GM19099 (cell line): ENCODE results near the gene CDC42BPA.

ENCODE experiments used
- POLR2A ChIP-seq: IDR thresholded peaks from 3 replicates; pipeline ENCODE4 v1.6.1; 2011; ENCODE audit warnings: low read depth; ENCODE audit not compliant: insufficient read length; ENCODE audit errors: extremely low read depth

CDC42BPA gene

GRCh38 chr1:227299688-227300087 is 18.6 kb downstream of the CDC42BPA start:
- TF ChIP-seq POLR2A, result no peak

DNA sequence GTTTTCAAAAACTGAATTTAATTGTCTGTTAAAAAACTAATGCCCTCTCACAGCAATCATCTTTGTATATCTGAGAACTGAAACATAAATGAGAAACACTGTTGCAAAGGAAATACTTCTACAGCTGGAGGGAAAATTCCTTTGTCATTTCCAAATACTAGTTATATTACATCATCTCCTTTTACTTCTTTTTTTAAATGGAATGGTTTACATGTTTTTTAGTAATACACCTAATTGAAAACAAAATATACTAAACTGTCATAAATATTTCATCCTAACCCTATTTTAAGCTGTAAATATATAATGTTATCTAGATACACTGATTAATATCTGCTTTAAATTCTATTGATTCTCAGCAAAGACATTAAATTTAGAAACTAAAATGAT is 19.1 kb downstream of the CDC42BPA start:
- no peak for TF ChIP-seq POLR2A

GRCh38 chr1:227298512-227299240 is 19.6 kb downstream of the CDC42BPA start:
- TF ChIP-seq POLR2A, result no peak

DNA sequence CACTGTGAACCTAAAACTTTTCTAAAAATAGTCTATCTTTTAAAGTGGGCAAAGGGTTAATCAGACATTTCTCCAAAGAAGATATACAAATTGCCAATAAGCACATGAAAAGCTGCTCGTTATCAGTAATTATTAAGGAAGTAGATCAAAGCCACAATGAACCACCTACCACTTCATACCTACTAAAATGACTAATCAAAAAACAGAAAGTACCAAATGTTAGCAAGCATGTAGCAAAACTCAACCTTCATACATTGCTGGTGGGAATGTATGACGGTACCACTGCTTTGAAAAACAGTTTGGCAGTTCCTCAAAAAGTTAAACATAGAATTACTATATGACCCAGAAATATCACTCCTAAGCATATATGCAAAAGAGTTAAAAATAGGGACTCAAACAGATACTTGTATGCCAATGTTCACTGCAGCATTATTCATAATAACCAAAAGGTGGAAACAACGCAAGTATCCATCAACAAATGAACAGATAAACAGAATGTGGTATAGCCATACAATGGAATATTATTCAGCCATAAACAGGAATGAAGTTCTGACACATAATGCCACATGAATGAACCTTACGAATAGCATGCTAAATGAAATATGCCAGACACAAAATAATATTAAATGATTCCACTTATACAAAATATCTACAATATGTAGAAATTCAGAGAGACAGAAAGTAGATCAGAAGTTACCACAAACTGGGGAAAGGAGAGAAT is 21.1 kb downstream of the CDC42BPA start:
- TF ChIP-seq POLR2A, result no peak

DNA sequence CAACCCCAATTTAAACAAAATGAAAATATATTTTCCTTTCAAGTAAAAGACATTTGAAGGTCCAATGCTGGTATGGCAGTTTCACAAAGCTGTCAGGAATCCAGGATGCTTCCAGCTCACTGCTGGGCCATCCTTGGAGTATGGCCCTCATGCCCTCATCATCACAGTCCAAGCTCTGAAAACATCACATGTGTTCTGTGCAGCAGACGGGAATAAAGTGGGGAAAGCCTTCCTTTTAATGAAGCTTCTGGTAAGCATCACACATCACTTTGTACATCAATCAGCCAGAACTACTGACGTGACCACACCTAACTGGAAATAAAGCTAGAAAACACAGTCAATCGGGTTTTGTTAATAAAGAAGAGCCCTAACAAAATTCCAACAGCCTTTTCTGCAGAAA is 22.7 kb downstream of the CDC42BPA start:
- TF ChIP-seq POLR2A, result no peak

GRCh38 chr1:227285745-227286144 is 32.5 kb downstream of the CDC42BPA start:
- TF ChIP-seq POLR2A, result no peak

- TF ChIP-seq POLR2A, result no peak
These were observed 36.9 kb downstream of the CDC42BPA start for GRCh38 chr1:227281371-227281770.

- no peak for TF ChIP-seq POLR2A
These were observed 37.5 kb downstream of the CDC42BPA start for GRCh38 chr1:227280836-227281235.

GRCh38 chr1:227273557-227273956 is 44.7 kb downstream of the CDC42BPA start:
- TF ChIP-seq POLR2A, result no peak

DNA sequence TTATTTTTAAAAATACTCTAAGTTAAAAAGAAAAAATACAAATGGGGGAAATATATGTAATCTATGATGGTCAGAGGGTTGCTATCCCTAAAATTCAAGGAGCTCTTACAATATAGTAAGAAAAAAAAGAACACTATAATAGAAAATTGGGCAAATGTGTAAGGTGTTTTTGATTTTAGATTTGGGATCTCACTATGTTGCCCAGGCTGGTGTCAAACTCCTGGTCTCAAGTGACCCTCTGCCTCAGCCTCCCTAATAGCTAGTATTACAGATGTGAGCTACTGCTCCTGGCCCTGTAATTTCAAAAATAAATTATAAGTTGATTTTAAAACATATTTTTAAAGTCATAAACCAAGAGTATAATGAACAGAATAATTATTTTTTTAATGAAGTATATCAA is 45.9 kb downstream of the CDC42BPA start:
- no peak for TF ChIP-seq POLR2A

DNA sequence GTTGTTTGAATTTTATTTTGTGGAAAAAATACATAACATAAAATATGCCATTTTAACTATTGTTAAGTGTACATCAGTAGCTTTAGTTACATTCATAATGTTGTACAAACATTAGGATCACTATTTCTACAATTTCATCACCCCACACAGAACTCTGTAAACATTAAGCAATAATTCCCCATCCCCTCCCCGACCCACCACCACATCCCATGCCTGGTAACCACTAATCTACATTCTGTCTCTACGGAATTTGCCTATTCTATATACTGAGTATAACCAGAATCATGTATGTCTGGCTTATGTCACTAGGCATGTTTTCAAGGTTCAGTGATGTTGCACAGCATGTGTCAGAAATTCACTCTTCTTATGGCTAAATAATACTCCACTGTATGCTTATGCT is 47.7 kb downstream of the CDC42BPA start:
- TF ChIP-seq POLR2A, result no peak

DNA sequence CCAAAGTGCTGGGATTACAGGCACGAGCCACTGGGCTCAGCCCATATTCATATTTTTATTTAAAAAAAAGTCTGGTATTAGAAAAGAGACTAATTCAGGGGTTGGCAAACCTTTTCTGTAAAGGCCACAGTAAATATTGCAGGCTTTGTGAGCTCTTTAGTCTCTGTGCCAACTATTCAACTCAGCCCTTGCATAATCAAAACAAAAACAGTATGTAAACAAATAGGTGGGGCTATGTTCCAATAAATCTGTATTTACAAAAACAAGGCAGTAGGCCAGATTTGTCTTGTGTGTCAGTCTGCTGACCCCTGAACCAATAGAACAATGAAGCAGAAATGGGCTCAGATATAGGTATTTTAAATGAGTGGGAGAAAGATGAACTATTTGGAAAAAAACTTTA is 49.3 kb downstream of the CDC42BPA start:
- TF ChIP-seq POLR2A, result no peak

- TF ChIP-seq POLR2A, result no peak
These were observed 52.4 kb downstream of the CDC42BPA start for GRCh38 chr1:227265891-227266290.

- no peak for TF ChIP-seq POLR2A
These were observed 54.4 kb downstream of the CDC42BPA start for GRCh38 chr1:227263869-227264268.

DNA sequence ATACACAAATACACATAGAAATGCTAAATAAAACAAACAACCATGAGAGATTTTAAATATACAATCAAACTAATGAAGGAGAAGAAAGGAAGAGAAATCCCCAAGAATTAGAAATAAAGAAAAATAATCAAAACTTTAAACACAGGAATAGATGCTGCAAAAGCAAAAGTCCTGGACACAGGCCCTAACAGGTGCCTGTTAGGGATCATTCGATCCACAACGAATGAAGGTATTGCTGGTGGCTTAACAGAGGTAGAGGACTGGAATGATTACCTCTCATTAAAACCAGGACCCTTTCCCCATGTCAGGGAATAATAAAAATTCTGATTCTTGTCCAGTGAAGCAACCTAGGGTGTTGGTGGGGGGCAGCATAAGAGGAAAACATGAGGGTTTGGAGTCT is 56.8 kb downstream of the CDC42BPA start:
- no peak for TF ChIP-seq POLR2A

GRCh38 chr1:227260433-227260832 is 57.9 kb downstream of the CDC42BPA start:
- no peak for TF ChIP-seq POLR2A

DNA sequence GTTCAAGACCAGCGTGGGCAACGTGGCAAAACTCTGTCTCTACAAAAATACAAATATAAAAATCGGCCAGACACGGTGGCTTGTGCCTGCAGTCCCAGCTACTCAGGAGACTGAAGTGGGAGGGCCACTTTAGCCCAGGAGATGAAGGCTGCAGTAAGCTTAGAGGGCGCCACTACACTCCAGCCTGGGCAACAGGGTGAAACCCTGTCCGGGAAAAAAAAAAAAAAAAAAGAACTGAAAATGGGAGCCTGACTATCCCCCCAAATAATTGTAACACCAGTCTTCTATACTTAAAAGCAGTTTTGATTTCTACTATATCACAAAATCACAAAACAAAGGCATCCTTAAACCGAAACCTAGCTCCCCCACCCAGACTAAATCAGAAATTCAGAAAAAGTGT is 60.3 kb downstream of the CDC42BPA start:
- no peak for TF ChIP-seq POLR2A

GRCh38 chr1:227255086-227255732 is 63.1 kb downstream of the CDC42BPA start:
- no peak for TF ChIP-seq POLR2A
